ENCODE data around the gene EPM2AIP1. TPM values are rescaled to one million over a fixed set of nuclear protein-coding genes. Genes with fewer than 3 reads are reported as not detected.
A peak's percentile ranks its signal among the peaks of the same experiment; 100 is the strongest.

EPM2AIP1 gene
- total and polyA plus RNA-seq, 9 of the 15 experiments (the other 6 are each of a cell fraction or from before 2014, with no cell fraction given): 6.7 to 44.8 (median 25.2) TPM

DNA sequence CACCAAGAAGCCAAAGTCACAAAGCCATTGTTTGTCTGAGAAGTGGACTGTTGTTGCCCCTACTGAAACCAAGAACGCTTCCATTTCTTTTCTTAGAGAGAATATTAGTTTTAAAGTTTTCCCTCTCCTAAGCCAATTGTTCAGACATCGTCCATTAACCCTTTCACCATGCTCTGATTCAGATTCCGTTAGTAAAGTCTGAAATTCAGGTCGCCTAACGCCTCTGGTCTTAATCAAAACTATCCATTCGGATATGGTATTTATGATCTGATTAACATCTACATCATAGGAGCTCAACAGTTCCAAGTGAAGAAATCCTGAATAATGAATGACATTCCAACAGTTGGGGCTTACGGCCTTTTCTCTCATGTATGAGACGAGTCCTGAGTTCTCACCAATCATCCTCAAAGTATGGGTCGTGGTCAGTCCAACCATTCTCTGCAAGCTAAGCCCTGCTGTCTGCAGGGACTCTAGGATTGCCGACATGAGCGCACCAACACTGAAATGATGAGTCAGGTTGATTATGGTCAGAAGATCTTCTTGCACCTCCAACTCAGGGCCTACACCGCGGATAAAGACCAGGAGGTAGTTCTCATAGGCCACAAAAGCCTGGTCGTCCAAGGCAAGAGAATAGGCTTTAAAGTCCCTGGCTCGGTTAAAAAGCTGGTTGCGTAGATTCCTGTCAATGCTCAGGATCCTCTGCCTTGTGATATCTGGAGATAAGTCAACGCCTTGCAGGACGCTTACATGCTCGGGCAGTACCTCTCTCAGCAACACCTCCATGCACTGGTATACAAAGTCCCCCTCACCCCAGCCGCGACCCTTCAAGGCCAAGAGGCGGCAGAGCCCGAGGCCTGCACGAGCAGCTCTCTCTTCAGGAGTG, 767 bp downstream of the EPM2AIP1 start (continued):
- TF ChIP-seq, protein P1, sequence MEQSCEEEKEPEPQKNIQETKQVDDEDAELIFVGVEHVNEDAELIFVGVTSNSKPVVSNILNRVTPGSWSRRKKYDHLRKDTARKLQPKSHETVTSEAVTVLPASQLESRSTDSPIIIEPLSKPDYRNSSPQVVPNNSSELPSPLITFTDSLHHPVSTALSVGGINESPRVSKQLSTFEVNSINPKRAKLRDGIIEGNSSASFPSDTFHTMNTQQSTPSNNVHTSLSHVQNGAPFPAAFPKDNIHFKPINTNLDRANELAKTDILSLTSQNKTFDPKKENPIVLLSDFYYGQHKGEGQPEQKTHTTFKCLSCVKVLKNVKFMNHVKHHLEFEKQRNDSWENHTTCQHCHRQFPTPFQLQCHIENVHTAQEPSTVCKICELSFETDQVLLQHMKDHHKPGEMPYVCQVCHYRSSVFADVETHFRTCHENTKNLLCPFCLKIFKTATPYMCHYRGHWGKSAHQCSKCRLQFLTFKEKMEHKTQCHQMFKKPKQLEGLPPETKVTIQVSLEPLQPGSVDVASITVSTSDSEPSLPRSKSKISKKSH (CRISPR knock-in tag; IDR thresholded peaks at IDR 0.05): no peak
- TF ChIP-seq ZNF12 (CRISPR knock-in tag; IDR thresholded peaks at IDR 0.05): no peak; the same call in 1 of the 2 replicates
- TF ChIP-seq BCL6 (CRISPR knock-in tag; IDR thresholded peaks at IDR 0.05): no peak
- TF ChIP-seq ASH1L (IDR thresholded peaks at IDR 0.05; ENCODE audit: borderline replicate concordance, low read depth, partially characterized antibody): no peak
- no peak for TF ChIP-seq ZNF699 (CRISPR knock-in tag; IDR thresholded peaks at IDR 0.05; ENCODE audit: insufficient replicate concordance)
- TF ChIP-seq SLC30A9 (CRISPR knock-in tag; IDR thresholded peaks at IDR 0.05): no peak
- TF ChIP-seq ZNF134 (CRISPR knock-in tag; conservative IDR thresholded peaks at IDR 0.05): no peak
- no peak for TF ChIP-seq ZKSCAN3 (CRISPR knock-in tag; IDR thresholded peaks at IDR 0.05)
- no peak for TF ChIP-seq ZFP1 (CRISPR knock-in tag; IDR thresholded peaks at IDR 0.05)
- TF ChIP-seq KDM1A (IDR thresholded peaks at IDR 0.05): peak in 1 of 2 experiments; percentile 61; a peak in 1 of 4 replicates
- TF ChIP-seq MAFF (IDR thresholded peaks at IDR 0.05; ENCODE audit: low read length): peak; percentile 89
- TF ChIP-seq ZFP36 (IDR thresholded peaks at IDR 0.05; ENCODE audit: low read depth, low read length, partially characterized antibody): no peak
- TF ChIP-seq BMI1 (IDR thresholded peaks at IDR 0.05; ENCODE audit: low read length): no peak
- peak; percentile 89 for TF ChIP-seq MAFK (IDR thresholded peaks at IDR 0.05; ENCODE audit: low read length)
- TF ChIP-seq ZNF436 (CRISPR knock-in tag; IDR thresholded peaks at IDR 0.05): no peak
- no peak for TF ChIP-seq STAT5B (CRISPR knock-in tag; IDR thresholded peaks at IDR 0.05)
- no peak for TF ChIP-seq ZNF77 (CRISPR knock-in tag; IDR thresholded peaks at IDR 0.05)
- TF ChIP-seq ILF3 (IDR thresholded peaks at IDR 0.05; ENCODE audit: borderline replicate concordance): no peak
- no peak for TF ChIP-seq ERF (CRISPR knock-in tag; IDR thresholded peaks at IDR 0.05)
- TF ChIP-seq SRF (CRISPR knock-in tag; IDR thresholded peaks at IDR 0.05): no peak
- TF ChIP-seq, protein P2, sequence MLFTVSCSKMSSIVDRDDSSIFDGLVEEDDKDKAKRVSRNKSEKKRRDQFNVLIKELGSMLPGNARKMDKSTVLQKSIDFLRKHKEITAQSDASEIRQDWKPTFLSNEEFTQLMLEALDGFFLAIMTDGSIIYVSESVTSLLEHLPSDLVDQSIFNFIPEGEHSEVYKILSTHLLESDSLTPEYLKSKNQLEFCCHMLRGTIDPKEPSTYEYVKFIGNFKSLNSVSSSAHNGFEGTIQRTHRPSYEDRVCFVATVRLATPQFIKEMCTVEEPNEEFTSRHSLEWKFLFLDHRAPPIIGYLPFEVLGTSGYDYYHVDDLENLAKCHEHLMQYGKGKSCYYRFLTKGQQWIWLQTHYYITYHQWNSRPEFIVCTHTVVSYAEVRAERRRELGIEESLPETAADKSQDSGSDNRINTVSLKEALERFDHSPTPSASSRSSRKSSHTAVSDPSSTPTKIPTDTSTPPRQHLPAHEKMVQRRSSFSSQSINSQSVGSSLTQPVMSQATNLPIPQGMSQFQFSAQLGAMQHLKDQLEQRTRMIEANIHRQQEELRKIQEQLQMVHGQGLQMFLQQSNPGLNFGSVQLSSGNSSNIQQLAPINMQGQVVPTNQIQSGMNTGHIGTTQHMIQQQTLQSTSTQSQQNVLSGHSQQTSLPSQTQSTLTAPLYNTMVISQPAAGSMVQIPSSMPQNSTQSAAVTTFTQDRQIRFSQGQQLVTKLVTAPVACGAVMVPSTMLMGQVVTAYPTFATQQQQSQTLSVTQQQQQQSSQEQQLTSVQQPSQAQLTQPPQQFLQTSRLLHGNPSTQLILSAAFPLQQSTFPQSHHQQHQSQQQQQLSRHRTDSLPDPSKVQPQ (CRISPR knock-in tag; IDR thresholded peaks at IDR 0.05; ENCODE audit: borderline replicate concordance): no peak
- TF ChIP-seq TGIF2 (CRISPR knock-in tag; IDR thresholded peaks at IDR 0.05): no peak
- no peak for TF ChIP-seq CAMTA2 (CRISPR knock-in tag; conservative IDR thresholded peaks at IDR 0.05)
- no peak for TF ChIP-seq ZNF217 (CRISPR knock-in tag; IDR thresholded peaks at IDR 0.05)
- TF ChIP-seq, protein P3, sequence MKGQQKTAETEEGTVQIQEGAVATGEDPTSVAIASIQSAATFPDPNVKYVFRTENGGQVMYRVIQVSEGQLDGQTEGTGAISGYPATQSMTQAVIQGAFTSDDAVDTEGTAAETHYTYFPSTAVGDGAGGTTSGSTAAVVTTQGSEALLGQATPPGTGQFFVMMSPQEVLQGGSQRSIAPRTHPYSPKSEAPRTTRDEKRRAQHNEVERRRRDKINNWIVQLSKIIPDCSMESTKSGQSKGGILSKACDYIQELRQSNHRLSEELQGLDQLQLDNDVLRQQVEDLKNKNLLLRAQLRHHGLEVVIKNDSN (CRISPR knock-in tag; IDR thresholded peaks at IDR 0.05): no peak
- TF ChIP-seq ZNF282 (CRISPR knock-in tag; IDR thresholded peaks at IDR 0.05): no peak
- no peak for TF ChIP-seq ILK (tag; IDR thresholded peaks at IDR 0.05; ENCODE audit: borderline replicate concordance, low read depth)
